Panc1 (cell line): ENCODE results near the gene PRKG1. TPM values are rescaled to one million over a fixed set of nuclear protein-coding genes. Genes with fewer than 3 reads are reported as not detected.

Experiments used
- ATAC-seq: fragments of 200-7000 bp; cut with Tn5 transposase; 2 replicates; pipeline ENCODE4 v1.9.1; 2020; ENCODE audit warnings: mild to moderate bottlenecking, moderate library complexity
- BruUV-seq: library from RNA; stranded (reverse); fragments of 400-500 nt; replicated peaks from 2 replicates; lab custom pipeline; 2021; lab: Mats Ljungman, UMichigan
- CTCF ChIA-PET: fragments of 300-600 bp; sonication (Branson Sonifier 250); formaldehyde crosslinking; loops from one replicate; lab custom pipeline; 2022; ENCODE audit warnings: antibody characterized with exemption; lab: Charles Lee
- POLR2A ChIA-PET: fragments of 300-600 bp; sonication (Branson Sonifier 250); formaldehyde crosslinking; loops from one replicate; lab custom pipeline; 2022; ENCODE audit warnings: antibody characterized with exemption; lab: Charles Lee
- DNase-seq: peaks from one replicate; pipeline ENCODE4 v3.0.0-alpha.2; 2010; ENCODE audit warnings: low read depth, low spot score
- H3K27ac ChIP-seq: 2 replicates; pipeline ENCODE4 v1.5.1; 2011; ENCODE audit warnings: mild to moderate bottlenecking, low read length, inconsistent platforms
- H3K27me3 ChIP-seq: fragments of 200-500 bp; sonication (Bioruptor generic); 2 replicates; pipeline ENCODE4 v1.6.0; 2014; ENCODE audit warnings: low read length, inconsistent platforms; ENCODE audit not compliant: control insufficient read depth, insufficient read depth
- H3K36me3 ChIP-seq: fragments of 200-500 bp; sonication (Bioruptor generic); 2 replicates; pipeline ENCODE4 v1.5.1; 2014; ENCODE audit warnings: inconsistent platforms, mild to moderate bottlenecking, low read length, moderate library complexity; ENCODE audit not compliant: control insufficient read depth, insufficient read depth
- H3K4me1 ChIP-seq: 2 replicates; pipeline ENCODE4 v1.5.1; 2011; ENCODE audit warnings: inconsistent platforms, mild to moderate bottlenecking, low read length, moderate library complexity; ENCODE audit not compliant: control insufficient read depth, insufficient read depth
- H3K4me3 ChIP-seq, 2 experiments: 2 replicates each; pipeline ENCODE4 v1.5.1; 2011 to 2012; ENCODE audit warnings: low read depth in 2 of 2, low read length in 2 of 2, mild to moderate bottlenecking in 2 of 2, inconsistent platforms in 1 of 2, moderate library complexity in 1 of 2
- H3K9me3 ChIP-seq: fragments of 200-500 bp; sonication (Bioruptor generic); 2 replicates; pipeline ENCODE4 v1.5.1; 2014; ENCODE audit warnings: low read depth, mild to moderate bottlenecking, inconsistent platforms, low read length, moderate library complexity; ENCODE audit not compliant: control insufficient read depth, insufficient read depth
- CTCF ChIP-seq: fragments of 450-650 bp; IDR thresholded peaks from 2 replicates; pipeline ENCODE4 v1.5.1; 2017; ENCODE audit warnings: mild to moderate bottlenecking
- POLR2AphosphoS5 ChIP-seq: IDR thresholded peaks from 2 replicates; pipeline ENCODE4 v1.6.1; 2012; ENCODE audit warnings: mild to moderate bottlenecking, low read depth, low read length, moderate library complexity
- SIN3A ChIP-seq: IDR thresholded peaks from 2 replicates; pipeline ENCODE4 v1.6.1; 2012; ENCODE audit warnings: low read depth, mild to moderate bottlenecking, low read length, moderate library complexity, borderline replicate concordance; ENCODE audit not compliant: insufficient read depth
- TCF7L2 ChIP-seq: IDR thresholded peaks from 2 replicates; pipeline ENCODE4 v1.6.1; 2011; ENCODE audit warnings: mild to moderate bottlenecking, low read depth, low read length, inconsistent platforms
- in situ Hi-C: cut with HindIII; loops from 2 replicates; pipeline ENCODE4 v1.10.0; 2016; ENCODE audit warnings: low sequenced_read_pairs, low pct_unique_long_range_greater_than_20kb
- intact Hi-C: fragments of 100-400 bp; cut with micrococcal nuclease; formaldehyde crosslinking; loops from one replicate; pipeline ENCODE4 v1.10.0; 2022; ENCODE audit not compliant: unreplicated experiment
- total RNA-seq: library from RNA; stranded (reverse); gene quantifications from one replicate; pipeline ENCODE4 v1.2.1, GENCODE V29; 2021; ENCODE audit not compliant: unreplicated experiment
- TF ChIP-seq, protein P1 (sequence below), 2 experiments: IDR thresholded peaks; 2 replicates each; pipeline ENCODE4 v1.6.1; 2011 to 2012; ENCODE audit warnings: low read depth in 2 of 2, control low read depth in 1 of 2, low read length in 1 of 2, mild to moderate bottlenecking in 1 of 2, moderate library complexity in 1 of 2; ENCODE audit not compliant: insufficient read depth in 1 of 2

PRKG1 gene
- total RNA-seq, 1 experiment from 2014 or later = 0.92 TPM

DNA sequence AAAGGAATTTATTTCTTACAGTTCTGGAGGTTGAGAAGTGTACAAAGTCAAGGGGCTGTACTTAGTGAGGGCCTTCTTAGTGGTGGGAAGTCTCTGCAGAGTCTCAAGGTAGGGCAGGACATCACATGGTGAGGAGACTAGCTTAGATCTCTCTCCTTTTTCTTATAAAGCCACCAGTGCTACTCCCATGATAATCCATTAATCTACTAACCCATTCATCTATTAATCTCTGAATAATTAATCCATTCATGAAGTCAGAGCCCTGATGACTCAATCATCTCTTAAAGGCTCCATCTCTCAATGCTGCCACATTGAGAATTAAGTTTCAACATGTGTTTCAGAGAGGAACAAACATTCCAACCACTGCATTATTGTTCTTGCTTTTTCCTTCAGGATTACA is 689.5 kb downstream of the PRKG1 start:
- Histone ChIP-seq H3K36me3 (no peaks in the 10 kb centered on the region), H3K9me3 (peaks cover 6% of the 10 kb centered on the region; the same call in 1 of the 2 replicates), H3K27me3 (no peaks in the 10 kb centered on the region), H3K4me3 (no peak overlapping the region), H3K27ac (no peak overlapping the region), H3K4me1 (no peaks in the 10 kb centered on the region)
- ChIA-PET POLR2A (no interaction called here), CTCF (no interaction called here)
- intact Hi-C loops (no loop called here), in situ Hi-C loops (no loop called here)
- ATAC-seq = no peak
- no TSS peak for BruUV-seq
- no peak for TF ChIP-seq CTCF
- DNase-seq = no peak

DNA sequence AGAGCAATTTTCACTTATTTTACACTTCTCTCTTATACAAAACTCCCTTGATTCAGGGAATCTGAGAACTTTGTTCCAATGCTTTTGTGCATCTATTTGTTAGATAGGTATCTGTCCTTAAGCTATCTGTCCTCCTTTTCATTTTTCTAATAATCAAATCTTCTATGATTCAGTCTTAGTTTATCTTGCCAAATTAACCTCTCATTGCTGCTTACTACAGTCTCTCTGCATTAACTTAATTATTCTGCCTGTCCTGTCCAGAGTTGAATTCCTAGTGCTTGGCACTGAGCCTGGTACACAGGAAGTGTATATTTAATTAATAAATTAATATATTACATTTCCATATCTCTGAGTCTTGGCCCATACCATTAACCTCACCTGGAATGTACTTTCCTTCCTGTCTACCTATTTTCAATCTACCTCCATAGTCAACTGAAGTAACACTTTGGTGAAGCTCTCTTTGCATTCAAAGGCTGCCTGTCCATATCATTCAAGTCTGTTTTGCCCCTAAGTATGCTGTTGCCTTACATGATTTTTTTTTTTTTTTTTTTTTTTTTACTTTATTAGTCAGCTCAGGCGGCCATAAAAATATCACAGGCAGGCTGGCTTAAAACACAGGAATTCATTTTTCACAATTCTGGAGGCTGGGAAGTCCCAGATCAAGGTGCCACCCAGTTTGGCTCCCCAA is 691.1 kb downstream of the PRKG1 start:
- H3K4me3 ChIP-seq = no peak overlapping the region
- H3K36me3 ChIP-seq = no peaks in the 10 kb centered on the region
- no TSS peak for BruUV-seq
- H3K9me3 ChIP-seq = peaks cover 6% of the 10 kb centered on the region; the same call in 1 of the 2 replicates
- ATAC-seq (no peak), DNase-seq (no peak)
- in situ Hi-C loops = no loop called here
- no peak overlapping the region for H3K27ac ChIP-seq
- no peaks in the 10 kb centered on the region for H3K4me1 ChIP-seq
- POLR2A ChIA-PET = interaction anchor here (0.7 kb wide), 1 partner anchor 117 kb away, joined by 11 read pairs; no protein-coding TSS in a partner anchor
- TF ChIP-seq TCF7L2 = no peak
- TF ChIP-seq SIN3A = no peak
- TF ChIP-seq, protein P1, sequence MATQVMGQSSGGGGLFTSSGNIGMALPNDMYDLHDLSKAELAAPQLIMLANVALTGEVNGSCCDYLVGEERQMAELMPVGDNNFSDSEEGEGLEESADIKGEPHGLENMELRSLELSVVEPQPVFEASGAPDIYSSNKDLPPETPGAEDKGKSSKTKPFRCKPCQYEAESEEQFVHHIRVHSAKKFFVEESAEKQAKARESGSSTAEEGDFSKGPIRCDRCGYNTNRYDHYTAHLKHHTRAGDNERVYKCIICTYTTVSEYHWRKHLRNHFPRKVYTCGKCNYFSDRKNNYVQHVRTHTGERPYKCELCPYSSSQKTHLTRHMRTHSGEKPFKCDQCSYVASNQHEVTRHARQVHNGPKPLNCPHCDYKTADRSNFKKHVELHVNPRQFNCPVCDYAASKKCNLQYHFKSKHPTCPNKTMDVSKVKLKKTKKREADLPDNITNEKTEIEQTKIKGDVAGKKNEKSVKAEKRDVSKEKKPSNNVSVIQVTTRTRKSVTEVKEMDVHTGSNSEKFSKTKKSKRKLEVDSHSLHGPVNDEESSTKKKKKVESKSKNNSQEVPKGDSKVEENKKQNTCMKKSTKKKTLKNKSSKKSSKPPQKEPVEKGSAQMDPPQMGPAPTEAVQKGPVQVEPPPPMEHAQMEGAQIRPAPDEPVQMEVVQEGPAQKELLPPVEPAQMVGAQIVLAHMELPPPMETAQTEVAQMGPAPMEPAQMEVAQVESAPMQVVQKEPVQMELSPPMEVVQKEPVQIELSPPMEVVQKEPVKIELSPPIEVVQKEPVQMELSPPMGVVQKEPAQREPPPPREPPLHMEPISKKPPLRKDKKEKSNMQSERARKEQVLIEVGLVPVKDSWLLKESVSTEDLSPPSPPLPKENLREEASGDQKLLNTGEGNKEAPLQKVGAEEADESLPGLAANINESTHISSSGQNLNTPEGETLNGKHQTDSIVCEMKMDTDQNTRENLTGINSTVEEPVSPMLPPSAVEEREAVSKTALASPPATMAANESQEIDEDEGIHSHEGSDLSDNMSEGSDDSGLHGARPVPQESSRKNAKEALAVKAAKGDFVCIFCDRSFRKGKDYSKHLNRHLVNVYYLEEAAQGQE (IDR thresholded peaks at IDR 0.05; ENCODE audit: insufficient read depth in 1 of 2, low read depth in 2 of 2, low read length in 1 of 2) = no peak
- no peak for TF ChIP-seq CTCF
- TF ChIP-seq POLR2AphosphoS5 = no peak
- H3K27me3 ChIP-seq = no peaks in the 10 kb centered on the region
- intact Hi-C loops = no loop called here
- CTCF ChIA-PET = no interaction called here
